ENCODE measurements around the gene ERICH4.
"Not testable (repeated sequence)": the region's sequence is repeated elsewhere in the genome, so short reads cannot be mapped to it uniquely, and the experiment has no call there.

ERICH4 gene

DNA sequence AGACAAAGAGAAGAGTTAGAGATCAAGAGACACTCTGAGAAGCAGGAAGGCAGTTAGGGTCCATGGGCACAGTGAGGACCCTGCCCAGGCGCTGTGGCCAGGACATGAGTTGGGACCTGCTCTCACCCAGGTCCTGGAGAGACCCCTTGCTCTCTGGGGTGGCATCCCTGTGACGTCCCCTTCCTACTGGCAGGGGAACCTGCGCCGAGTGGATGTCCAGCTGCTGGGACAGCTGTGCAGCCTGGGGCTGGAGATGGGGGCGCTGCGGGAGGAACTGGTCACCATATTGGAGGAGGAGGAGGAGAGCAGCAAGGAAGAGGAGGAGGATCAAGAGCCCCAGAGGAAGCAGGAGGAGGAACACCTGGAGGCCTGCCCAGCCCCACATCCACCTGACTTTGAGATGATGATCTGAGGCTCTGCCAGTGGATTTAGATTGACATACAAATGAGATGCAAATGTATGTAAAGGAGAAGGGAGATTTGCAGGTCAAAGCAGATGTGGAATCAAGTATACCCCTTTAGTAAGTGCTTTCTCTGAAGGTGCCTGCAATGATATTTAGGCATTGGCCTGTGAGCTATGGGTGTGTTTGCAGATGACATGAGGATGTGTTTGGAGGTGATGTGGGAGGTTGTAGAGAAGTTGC lies 978 bp downstream of the ERICH4 start:
- Histone ChIP-seq H3K9ac (ENCODE audit: low read length) (no peak overlapping the region), H3K4me3 (ENCODE audit: low read length) (no peak overlapping the region), H3K27ac (ENCODE audit: low read depth, low read length) (no peak overlapping the region), H3K27me3 (ENCODE audit: control insufficient read depth, insufficient read depth, low read length) (no peaks in the 10 kb centered on the region), H3K4me1 (ENCODE audit: control insufficient read depth, insufficient read depth, low read length) (peaks cover 6% of the 10 kb centered on the region), H3K36me3 (ENCODE audit: control insufficient read depth, insufficient read depth, low read length) (peaks cover 2% of the 10 kb centered on the region)

DNA sequence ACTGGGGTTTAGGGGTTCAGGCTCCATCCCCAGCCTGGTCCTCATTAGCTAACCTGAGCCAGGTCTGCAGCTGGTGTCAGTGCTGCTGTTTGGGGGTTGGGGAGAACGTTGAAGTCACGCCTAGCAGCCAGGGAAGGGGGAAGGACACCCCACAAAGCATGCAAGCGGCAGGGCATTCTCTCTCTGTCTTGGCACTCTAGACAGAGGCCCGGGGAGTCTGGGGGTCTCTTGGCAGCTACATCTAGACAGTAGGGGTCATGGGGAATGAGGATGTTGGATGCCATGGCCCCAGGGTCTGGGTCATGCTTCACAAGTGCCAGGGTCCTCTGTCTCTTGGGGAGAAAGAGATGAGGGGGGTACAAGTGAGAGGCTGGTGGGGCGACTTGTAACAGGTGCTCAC lies 2.6 kb downstream of the ERICH4 start:
- Histone ChIP-seq H3K9ac (ENCODE audit: low read length) (no peak overlapping the region), H3K27ac (ENCODE audit: low read depth, low read length) (no peak overlapping the region), H3K4me1 (ENCODE audit: control insufficient read depth, insufficient read depth, low read length) (no peaks in the 10 kb centered on the region), H3K27me3 (ENCODE audit: control insufficient read depth, insufficient read depth, low read length) (no peaks in the 10 kb centered on the region), H3K36me3 (ENCODE audit: control insufficient read depth, insufficient read depth, low read length) (no peaks in the 10 kb centered on the region), H3K4me3 (ENCODE audit: low read length) (no peak overlapping the region)

DNA sequence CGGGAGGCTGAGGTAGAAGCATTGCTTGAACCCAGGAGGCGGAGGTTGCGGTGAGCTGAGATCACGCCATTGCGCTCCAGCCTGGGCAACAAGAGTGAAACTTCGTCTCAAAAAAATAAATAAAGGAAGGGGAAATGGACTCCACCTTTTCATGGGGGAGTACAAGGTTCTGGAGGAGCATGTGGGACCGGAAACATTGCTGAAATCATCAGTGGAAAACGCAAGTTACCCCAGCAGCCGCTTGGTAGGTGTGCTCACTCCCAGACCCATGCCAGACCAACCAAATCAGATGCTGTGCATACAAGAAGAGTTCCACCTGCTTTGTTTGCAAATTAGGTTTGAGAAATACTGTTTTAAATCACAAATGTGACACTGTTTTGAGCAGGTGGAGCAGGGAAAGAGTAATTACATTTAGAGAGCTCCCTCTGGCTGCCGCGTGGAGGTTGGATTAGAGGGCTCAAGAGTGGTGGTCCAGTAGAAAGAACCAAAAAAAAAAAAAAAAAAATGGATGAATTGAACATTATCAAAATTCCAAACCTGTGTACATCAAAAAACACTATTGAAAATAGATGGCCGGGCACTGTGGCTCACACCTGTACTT lies 4.9 kb downstream of the ERICH4 start:
- Histone ChIP-seq H3K27me3 (ENCODE audit: control insufficient read depth, insufficient read depth, low read length) (no peaks in the 10 kb centered on the region), H3K4me3 (ENCODE audit: low read length) (no peak overlapping the region), H3K27ac (ENCODE audit: low read depth, low read length) (no peak overlapping the region), H3K4me1 (ENCODE audit: control insufficient read depth, insufficient read depth, low read length) (no peaks in the 10 kb centered on the region), H3K9ac (ENCODE audit: low read length) (no peak overlapping the region), H3K36me3 (ENCODE audit: control insufficient read depth, insufficient read depth, low read length) (no peaks in the 10 kb centered on the region)

DNA sequence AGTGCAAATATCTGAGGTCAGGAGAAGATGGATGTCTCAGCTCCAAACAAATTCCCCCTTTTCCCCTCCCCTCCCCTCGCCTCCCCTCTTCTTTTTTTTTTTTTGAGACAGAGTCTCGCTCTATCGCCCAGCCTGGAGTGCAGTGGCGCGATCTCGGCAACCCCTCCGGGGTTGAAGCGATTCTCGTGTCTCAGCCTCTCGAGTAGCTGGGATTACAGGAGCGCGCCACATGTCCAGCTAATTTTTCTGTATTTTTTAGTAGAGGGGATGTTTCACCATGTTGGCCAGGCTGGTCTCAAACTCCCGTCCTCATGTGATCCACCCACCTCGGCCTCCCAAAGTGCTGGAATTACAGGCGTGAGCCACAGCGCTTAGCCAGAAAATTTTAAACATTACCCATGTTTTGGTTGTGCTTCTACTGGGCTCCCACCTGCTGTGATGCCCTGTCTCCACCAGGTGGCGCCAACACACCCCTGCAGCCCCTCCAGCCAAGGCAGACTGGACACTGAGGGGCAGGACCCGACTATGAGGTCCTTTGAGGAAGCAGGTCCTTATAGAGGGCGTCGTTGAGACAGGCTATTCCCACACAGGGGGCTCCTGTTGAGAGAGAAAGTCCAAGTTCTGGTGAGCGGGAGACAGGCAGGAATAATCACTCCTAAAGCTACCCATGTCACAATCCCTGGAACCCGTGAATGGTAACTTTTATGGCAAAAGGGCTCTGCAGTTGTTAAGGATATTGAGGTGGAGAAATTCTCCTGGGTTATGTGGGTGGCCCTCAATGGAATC lies 6.3 kb downstream of the ERICH4 start:
- no peak overlapping the region for H3K27ac ChIP-seq (ENCODE audit: low read depth, low read length)
- no peak overlapping the region for H3K9ac ChIP-seq (ENCODE audit: low read length)
- H3K27me3 ChIP-seq (ENCODE audit: control insufficient read depth, insufficient read depth, low read length) = no peaks in the 10 kb centered on the region
- no peaks in the 10 kb centered on the region for H3K36me3 ChIP-seq (ENCODE audit: control insufficient read depth, insufficient read depth, low read length)
- no peak overlapping the region for H3K4me3 ChIP-seq (ENCODE audit: low read length)
- no peaks in the 10 kb centered on the region for H3K4me1 ChIP-seq (ENCODE audit: control insufficient read depth, insufficient read depth, low read length)

DNA sequence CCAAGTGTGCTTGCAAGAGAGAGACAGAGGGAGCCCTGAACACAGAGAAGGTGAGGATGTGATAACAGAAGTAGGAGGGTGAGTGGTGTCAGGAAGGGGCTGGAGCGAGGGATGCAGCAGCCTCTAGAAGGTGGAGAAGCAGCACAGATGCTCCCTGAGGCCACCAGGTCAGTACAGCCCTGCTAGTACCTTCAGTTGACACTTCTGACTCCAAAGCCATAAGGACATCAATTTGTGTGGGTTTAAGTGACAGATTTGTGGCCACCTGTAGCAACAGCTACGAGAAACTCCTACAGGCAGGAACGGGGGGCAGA lies 6.9 kb downstream of the ERICH4 start:
- Histone ChIP-seq H3K9ac (ENCODE audit: low read length) (no peak overlapping the region), H3K27me3 (ENCODE audit: control insufficient read depth, insufficient read depth, low read length) (no peaks in the 10 kb centered on the region), H3K4me3 (ENCODE audit: low read length) (no peak overlapping the region), H3K4me1 (ENCODE audit: control insufficient read depth, insufficient read depth, low read length) (no peaks in the 10 kb centered on the region), H3K27ac (ENCODE audit: low read depth, low read length) (no peak overlapping the region), H3K36me3 (ENCODE audit: control insufficient read depth, insufficient read depth, low read length) (no peaks in the 10 kb centered on the region)

DNA sequence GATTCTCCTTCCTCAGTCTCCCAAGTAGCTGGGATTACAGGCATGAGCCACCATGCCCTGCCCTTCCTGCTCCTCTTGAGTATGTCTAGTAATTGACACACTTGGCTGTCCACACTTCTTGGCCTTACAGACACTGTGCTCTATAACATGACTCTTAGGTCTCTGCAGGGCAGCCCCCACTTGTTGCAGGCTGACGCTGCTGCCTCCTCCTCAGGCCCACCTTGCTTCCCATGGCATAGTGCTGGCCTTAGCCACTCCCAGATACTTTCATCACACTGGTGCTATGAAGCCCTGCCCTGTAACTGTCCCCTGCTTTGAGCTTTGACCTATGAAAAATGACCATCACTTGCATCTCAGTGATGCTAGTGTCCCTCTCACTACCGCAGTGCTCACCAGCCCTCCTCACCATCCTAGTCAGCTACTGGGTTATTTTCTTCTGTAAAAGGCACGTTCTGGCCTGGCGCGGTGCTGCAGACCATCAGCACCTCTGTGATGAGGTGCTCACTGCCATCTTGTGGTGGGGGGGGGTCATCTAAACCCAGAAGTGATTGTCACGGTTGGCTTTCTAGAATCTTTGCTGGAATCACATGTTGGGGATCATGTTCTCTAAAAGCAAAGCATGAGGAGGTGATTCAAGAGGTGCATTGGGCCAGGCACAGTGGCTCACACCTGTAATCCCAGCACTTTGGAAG lies 9.8 kb downstream of the ERICH4 start:
- no peak overlapping the region for H3K4me3 ChIP-seq (ENCODE audit: low read length)
- no peaks in the 10 kb centered on the region for H3K36me3 ChIP-seq (ENCODE audit: control insufficient read depth, insufficient read depth, low read length)
- peaks cover 3% of the 10 kb centered on the region for H3K4me1 ChIP-seq (ENCODE audit: control insufficient read depth, insufficient read depth, low read length)
- no peaks in the 10 kb centered on the region for H3K27me3 ChIP-seq (ENCODE audit: control insufficient read depth, insufficient read depth, low read length)
- H3K9ac ChIP-seq (ENCODE audit: low read length) = no peak overlapping the region
- H3K27ac ChIP-seq (ENCODE audit: low read depth, low read length) = no peak overlapping the region

DNA sequence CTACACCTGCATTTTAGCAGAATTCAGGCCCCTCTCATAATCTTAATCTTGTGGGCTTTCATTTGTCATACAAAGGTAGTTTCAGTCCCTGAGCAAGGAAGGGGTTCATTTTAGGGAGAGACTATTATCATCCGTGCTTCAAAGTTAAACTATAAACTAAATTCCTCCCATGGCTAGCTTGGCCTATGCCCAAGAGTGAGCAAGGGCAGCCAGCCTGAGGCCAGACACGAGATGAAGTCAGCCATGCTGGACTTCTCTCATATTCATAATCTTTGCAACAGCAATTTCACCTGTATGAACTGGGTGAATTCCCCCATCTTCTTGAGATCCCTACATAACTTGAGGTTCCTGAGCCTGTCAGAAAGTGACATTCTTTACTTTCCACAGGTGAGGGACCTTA lies 13.0 kb downstream of the ERICH4 start:
- H3K27me3 ChIP-seq (ENCODE audit: control insufficient read depth, insufficient read depth, low read length) = no peaks in the 10 kb centered on the region
- no peak overlapping the region for H3K27ac ChIP-seq (ENCODE audit: low read depth, low read length)
- H3K4me3 ChIP-seq (ENCODE audit: low read length) = no peak overlapping the region
- peaks cover 3% of the 10 kb centered on the region for H3K4me1 ChIP-seq (ENCODE audit: control insufficient read depth, insufficient read depth, low read length)
- no peaks in the 10 kb centered on the region for H3K36me3 ChIP-seq (ENCODE audit: control insufficient read depth, insufficient read depth, low read length)
- H3K9ac ChIP-seq (ENCODE audit: low read length) = no peak overlapping the region

DNA sequence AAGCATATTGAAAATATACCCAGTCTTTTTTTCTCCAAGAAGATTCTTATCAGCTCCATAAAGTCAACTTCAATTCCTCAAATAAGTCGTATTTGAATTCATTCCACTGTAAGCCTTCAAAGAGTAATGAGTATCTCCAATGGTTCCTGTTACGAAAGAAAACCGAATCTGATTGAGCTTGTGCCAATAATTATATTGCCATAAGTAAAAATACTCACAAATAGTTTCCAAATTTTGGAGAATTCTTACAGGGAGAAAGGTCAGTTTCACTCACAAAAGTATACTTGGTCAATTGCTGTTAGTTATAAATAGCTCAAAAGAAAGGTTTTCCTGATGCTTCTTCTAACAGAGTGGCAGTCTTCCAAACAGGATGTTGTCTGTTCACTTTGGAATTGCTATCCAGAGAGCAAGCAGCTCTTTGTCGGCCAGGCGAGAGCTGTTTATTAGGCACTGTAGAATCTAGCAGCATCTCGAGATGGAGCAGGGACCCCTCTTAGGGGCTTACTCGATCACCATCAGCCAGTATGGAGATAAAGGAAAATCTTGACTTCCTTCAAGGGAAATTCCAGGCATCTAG lies 13.5 kb downstream of the ERICH4 start:
- no peaks in the 10 kb centered on the region for H3K27me3 ChIP-seq (ENCODE audit: control insufficient read depth, insufficient read depth, low read length)
- H3K9ac ChIP-seq (ENCODE audit: low read length) = no peak overlapping the region
- no peak overlapping the region for H3K4me3 ChIP-seq (ENCODE audit: low read length)
- H3K4me1 ChIP-seq (ENCODE audit: control insufficient read depth, insufficient read depth, low read length) = peaks cover 3% of the 10 kb centered on the region
- no peak overlapping the region for H3K27ac ChIP-seq (ENCODE audit: low read depth, low read length)
- H3K36me3 ChIP-seq (ENCODE audit: control insufficient read depth, insufficient read depth, low read length) = no peaks in the 10 kb centered on the region

DNA sequence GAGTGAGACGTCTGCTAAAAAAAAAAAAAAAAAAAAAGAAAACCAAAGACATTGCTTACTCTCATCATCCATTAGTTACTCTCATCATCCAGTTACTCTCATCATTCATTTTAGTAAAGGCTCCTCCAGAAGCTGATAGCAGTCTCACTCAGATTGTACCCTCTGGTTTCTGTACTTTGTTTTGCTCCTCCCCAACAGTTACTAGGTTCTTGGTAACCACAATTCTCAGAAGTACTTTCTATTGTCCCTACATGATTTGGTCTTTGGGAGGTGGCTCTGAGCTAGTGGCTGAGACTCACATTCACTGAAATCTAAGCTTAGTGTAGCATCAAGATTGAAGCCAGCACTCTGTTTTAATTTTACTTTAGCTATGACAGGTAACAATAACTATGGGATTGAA lies 14.3 kb downstream of the ERICH4 start:
- no peak overlapping the region for H3K4me3 ChIP-seq (ENCODE audit: low read length)
- no peak overlapping the region for H3K9ac ChIP-seq (ENCODE audit: low read length)
- H3K27me3 ChIP-seq (ENCODE audit: control insufficient read depth, insufficient read depth, low read length) = no peaks in the 10 kb centered on the region
- H3K27ac ChIP-seq (ENCODE audit: low read depth, low read length) = no peak overlapping the region
- no peaks in the 10 kb centered on the region for H3K36me3 ChIP-seq (ENCODE audit: control insufficient read depth, insufficient read depth, low read length)
- peaks cover 3% of the 10 kb centered on the region for H3K4me1 ChIP-seq (ENCODE audit: control insufficient read depth, insufficient read depth, low read length)

DNA sequence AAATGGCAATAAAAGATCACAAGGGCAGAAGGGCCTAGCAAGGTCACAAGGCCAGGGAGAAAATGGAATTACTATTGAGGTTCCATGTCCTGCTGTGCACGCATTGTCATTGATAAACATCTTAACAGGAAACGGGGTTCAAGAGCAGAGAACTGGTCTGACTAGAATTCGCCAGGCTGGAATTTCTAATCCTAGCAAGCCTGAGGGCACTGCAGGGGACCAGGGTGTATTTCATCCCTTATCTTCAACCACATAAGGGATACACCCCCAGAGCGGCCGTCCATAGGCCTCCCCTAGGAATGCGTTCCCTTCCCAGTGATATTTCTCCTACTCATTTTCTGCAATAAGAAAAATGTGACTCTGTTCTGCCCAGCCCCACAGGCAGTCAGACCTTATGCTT lies 19.5 kb downstream of the ERICH4 start:
- H3K9ac ChIP-seq (ENCODE audit: low read length) = no peak overlapping the region
- no peaks in the 10 kb centered on the region for H3K36me3 ChIP-seq (ENCODE audit: control insufficient read depth, insufficient read depth, low read length)
- no peak overlapping the region for H3K4me3 ChIP-seq (ENCODE audit: low read length)
- H3K4me1 ChIP-seq (ENCODE audit: control insufficient read depth, insufficient read depth, low read length) = no peaks in the 10 kb centered on the region
- no peak overlapping the region for H3K27ac ChIP-seq (ENCODE audit: low read depth, low read length)
- H3K27me3 ChIP-seq (ENCODE audit: control insufficient read depth, insufficient read depth, low read length) = no peaks in the 10 kb centered on the region

DNA sequence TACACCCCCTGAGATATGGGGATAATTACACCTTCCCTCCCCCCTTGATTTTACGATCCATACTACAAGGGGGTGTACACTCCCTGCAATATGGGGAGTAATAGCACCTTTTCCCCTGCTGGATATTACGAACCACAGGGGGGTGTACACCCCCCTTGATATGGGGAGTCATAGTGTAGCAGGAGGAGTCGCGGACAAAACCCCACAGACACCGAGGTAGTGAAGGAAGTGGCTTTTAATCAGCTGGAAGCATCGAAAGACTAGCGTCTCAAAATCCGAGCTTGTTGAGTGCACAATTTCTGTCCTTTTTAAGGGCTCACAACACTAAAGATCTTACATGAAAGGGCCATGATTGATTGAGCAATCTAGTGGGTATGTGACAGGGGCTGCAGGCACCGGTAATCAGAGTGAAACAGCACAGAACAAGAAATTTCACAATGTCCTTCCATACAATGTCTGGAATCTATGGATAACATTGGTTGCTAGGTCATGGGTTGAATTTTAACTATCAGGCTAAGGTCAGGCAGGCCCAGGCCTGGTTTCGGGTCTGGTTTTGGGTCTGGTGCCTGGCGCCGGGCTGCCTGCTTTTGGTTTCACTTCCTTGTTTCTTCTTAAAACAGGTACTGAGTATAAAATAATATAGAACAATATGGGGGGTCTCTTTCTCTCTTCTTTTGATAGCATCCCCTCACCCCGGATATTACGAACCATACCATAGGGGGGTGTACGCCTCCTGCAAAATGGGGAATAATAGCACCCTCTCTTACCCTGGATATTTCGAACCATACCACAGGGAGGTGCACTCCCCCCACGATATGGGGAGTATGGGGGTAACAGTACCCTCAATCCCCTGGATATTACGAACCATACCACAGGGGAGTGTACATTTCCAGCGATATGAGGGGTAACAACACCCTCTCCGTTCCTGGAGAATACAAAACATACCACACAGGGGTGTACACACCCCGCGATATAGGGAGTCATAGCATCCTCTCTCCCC lies 20.6 kb downstream of the ERICH4 start:
- H3K27me3 ChIP-seq (ENCODE audit: control insufficient read depth, insufficient read depth, low read length); H3K4me3 ChIP-seq (ENCODE audit: low read length); H3K27ac ChIP-seq (ENCODE audit: low read depth, low read length): not testable (repeated sequence)

More for the DNA sequence above, 20.6 kb downstream of the ERICH4 start:
- not testable (repeated sequence) for H3K4me1 ChIP-seq (ENCODE audit: control insufficient read depth, insufficient read depth, low read length); H3K36me3 ChIP-seq (ENCODE audit: control insufficient read depth, insufficient read depth, low read length); H3K9ac ChIP-seq (ENCODE audit: low read length)
